ENCODE results near the gene SNRPA. TPM values are rescaled to one million over a fixed set of nuclear protein-coding genes. Genes with fewer than 3 reads are reported as not detected.

SNRPA gene
- total RNA-seq, 1 experiment from 2014 or later, result 160 TPM

GRCh38 chr19:40744554-40745401 lies 6.2 kb upstream of the SNRPA start:
- Mint-ChIP-seq H3K36me3 (ENCODE audit: insufficient read depth, unreplicated experiment) (peaks cover 27% of the 10 kb centered on the region), H3K9me3 (ENCODE audit: unreplicated experiment) (no peaks in the 10 kb centered on the region), H3K4me1 (ENCODE audit: insufficient read depth, unreplicated experiment) (peaks cover 13% of the 10 kb centered on the region), H3K27ac (ENCODE audit: low read depth, unreplicated experiment) (no peak overlapping the region), H3K4me3 (ENCODE audit: unreplicated experiment) (no peak overlapping the region), H3K27me3 (ENCODE audit: insufficient read depth, unreplicated experiment) (no peaks in the 10 kb centered on the region)
- DNase-seq (ENCODE audit: unreplicated experiment), result no peak
- BruUV-seq (replicated peaks), result no TSS peak
- ChIA-PET CTCF (interaction anchor here (0.6 kb wide), 2 partner anchors 36 to 110 kb away, joined by 3 read pairs; no protein-coding TSS in a partner anchor), POLR2A (interaction anchor here (0.7 to 1.5 kb wide), 6 partner anchors 11 to 33 kb away, joined by 3 to 6 read pairs (median 3); partner anchors contain the start of genes COQ8B, ITPKC and RAB4B)
- intact Hi-C loops (cut with micrococcal nuclease), result no loop called here
- TF ChIP-seq CTCF (IDR thresholded peaks at IDR 0.05; ENCODE audit: unreplicated experiment), result no peak

- Mint-ChIP-seq H3K27ac (ENCODE audit: low read depth, unreplicated experiment) (no peak overlapping the region), H3K9me3 (ENCODE audit: unreplicated experiment) (no peaks in the 10 kb centered on the region), H3K27me3 (ENCODE audit: insufficient read depth, unreplicated experiment) (no peaks in the 10 kb centered on the region), H3K4me1 (ENCODE audit: insufficient read depth, unreplicated experiment) (peaks cover 18% of the 10 kb centered on the region), H3K36me3 (ENCODE audit: insufficient read depth, unreplicated experiment) (peaks cover 21% of the 10 kb centered on the region), H3K4me3 (ENCODE audit: unreplicated experiment) (no peak overlapping the region)
- ChIA-PET CTCF (no interaction called here), POLR2A (interaction anchor here (0.8 to 1.3 kb wide), 3 partner anchors 12 to 32 kb away, joined by 3 to 4 read pairs (median 3); no protein-coding TSS in a partner anchor)
- no TSS peak for BruUV-seq (replicated peaks)
- intact Hi-C loops (cut with micrococcal nuclease), result no loop called here
- no peak for TF ChIP-seq CTCF (IDR thresholded peaks at IDR 0.05; ENCODE audit: unreplicated experiment)
- no peak for DNase-seq (ENCODE audit: unreplicated experiment)
Measured at GRCh38 chr19:40745402-40745780, 5.6 kb upstream of the SNRPA start.

- intact Hi-C loops (cut with micrococcal nuclease), result no loop called here
- Mint-ChIP-seq H3K4me3 (ENCODE audit: unreplicated experiment) (no peak overlapping the region), H3K36me3 (ENCODE audit: insufficient read depth, unreplicated experiment) (peaks cover 8% of the 10 kb centered on the region), H3K4me1 (ENCODE audit: insufficient read depth, unreplicated experiment) (peaks cover 21% of the 10 kb centered on the region), H3K27ac (ENCODE audit: low read depth, unreplicated experiment) (no peak overlapping the region), H3K9me3 (ENCODE audit: unreplicated experiment) (no peaks in the 10 kb centered on the region), H3K27me3 (ENCODE audit: insufficient read depth, unreplicated experiment) (no peaks in the 10 kb centered on the region)
- POLR2A ChIA-PET, result interaction anchor here (1.4 to 4.5 kb wide), 4 partner anchors 19 to 101 kb away, joined by 3 to 76 read pairs (median 29); partner anchors contain the start of genes MIA and RAB4B
- no peak for DNase-seq (ENCODE audit: unreplicated experiment)
- CTCF ChIA-PET, result interaction anchor here (0.6 to 1.2 kb wide), 3 partner anchors 14 to 397 kb away, joined by 3 to 4 read pairs (median 3); no protein-coding TSS in a partner anchor
- BruUV-seq (replicated peaks), result no TSS peak
- TF ChIP-seq CTCF (IDR thresholded peaks at IDR 0.05; ENCODE audit: unreplicated experiment), result no peak
Measured at GRCh38 chr19:40747536-40747935, 3.5 kb upstream of the SNRPA start.

Measured in MCF 10A (cell line).